GM12875 (cell line): Measurements from ENCODE around the gene DIP2B.

ENCODE experiments used
- H3K4me3 ChIP-seq: one replicate; pipeline ENCODE4 v1.5.1; 2011; ENCODE audit warnings: low read depth, low read length, control low read depth
- CTCF ChIP-seq: IDR thresholded peaks from 2 replicates; pipeline ENCODE4 v1.5.1; 2011; ENCODE audit warnings: low read depth, mild to moderate bottlenecking, control low read depth, inconsistent platforms, low read length, moderate library complexity, borderline replicate concordance; ENCODE audit not compliant: insufficient read depth

DIP2B gene

GRCh38 chr12:50557421-50557820, 52.6 kb downstream of the DIP2B start:
- TF ChIP-seq CTCF: no peak
- H3K4me3 ChIP-seq: no peak overlapping the region

GRCh38 chr12:50558970-50559369, 54.2 kb downstream of the DIP2B start:
- no peak for TF ChIP-seq CTCF

GRCh38 chr12:50562520-50563433, 58.0 kb downstream of the DIP2B start:
- no peak for TF ChIP-seq CTCF
- H3K4me3 ChIP-seq: no peak overlapping the region

More at GRCh38 chr12:50558970-50559369, 54.2 kb downstream of the DIP2B start:
- H3K4me3 ChIP-seq: no peak overlapping the region

- TF ChIP-seq CTCF: no peak
- no peak overlapping the region for H3K4me3 ChIP-seq
These were observed 58.6 kb downstream of the DIP2B start for GRCh38 chr12:50563434-50563787.

GRCh38 chr12:50564237-50564947, 59.6 kb downstream of the DIP2B start:
- no peak for TF ChIP-seq CTCF
- H3K4me3 ChIP-seq: no peak overlapping the region

GRCh38 chr12:50564948-50565297, 60.1 kb downstream of the DIP2B start:
- H3K4me3 ChIP-seq: no peak overlapping the region
- no peak for TF ChIP-seq CTCF
